CD4-positive, alpha-beta T cell (primary cell): ENCODE results near the gene SLC1A3. TPM values are rescaled to one million over a fixed set of nuclear protein-coding genes. Genes with fewer than 3 reads are reported as not detected.

Experiments
- ATAC-seq: fragments of 200-7000 bp; cut with Tn5 transposase; one replicate; pipeline ENCODE4 v1.10.0; 2022; ENCODE audit warnings: mild to moderate bottlenecking; ENCODE audit not compliant: poor library complexity
- CTCF ChIA-PET: fragments of 350-600 bp; sonication (Branson Sonifier 250); formaldehyde crosslinking; loops from one replicate; lab custom pipeline; 2021; ENCODE audit warnings: antibody characterized with exemption, inconsistent platforms; lab: Charles Lee
- POLR2A ChIA-PET: fragments of 350-600 bp; sonication (Branson Sonifier 250); formaldehyde crosslinking; loops from one replicate; lab custom pipeline; 2021; ENCODE audit warnings: antibody characterized with exemption, inconsistent platforms; lab: Charles Lee
- DNase-seq, 14 experiments: peaks; one replicate each; pipeline ENCODE4 v3.0.0-alpha.2; 2013 to 2020; ENCODE audit warnings: mixed read lengths in 2 of 14
- H3K27ac ChIP-seq, 2 donors: one replicate each; pipeline versions ENCODE4 v1.5.1 to v1.7.0; 2013; ENCODE audit warnings: low read length in 2 of 2, low read depth in 1 of 2, mild to moderate bottlenecking in 1 of 2
- H3K27me3 ChIP-seq, 2 experiments: 1 replicate in 1 of 2; 2 replicates in 1 of 2; pipeline versions ENCODE4 v1.6.1 to v1.7.0; 2013; ENCODE audit warnings: low read length in 2 of 2, control low read depth in 1 of 2, mild to moderate bottlenecking in 1 of 2, moderate library complexity in 1 of 2; ENCODE audit not compliant: insufficient read depth in 2 of 2, control insufficient read depth in 1 of 2
- H3K36me3 ChIP-seq: one replicate; pipeline ENCODE4 v1.6.1; 2013; ENCODE audit warnings: low read length, control low read depth; ENCODE audit not compliant: insufficient read depth
- H3K4me1 ChIP-seq: one replicate; pipeline ENCODE4 v1.6.1; 2013; ENCODE audit warnings: low read length, control low read depth; ENCODE audit not compliant: insufficient read depth
- H3K4me3 ChIP-seq: one replicate; pipeline ENCODE4 v1.5.1; 2013; ENCODE audit warnings: mild to moderate bottlenecking, low read length, moderate library complexity
- H3K9me3 ChIP-seq, 2 experiments: 1 replicate in 1 of 2; 2 replicates in 1 of 2; pipeline versions ENCODE4 v1.6.1 to v1.7.0; 2013; ENCODE audit warnings: low read length in 2 of 2, mild to moderate bottlenecking in 2 of 2, control low read depth in 1 of 2, moderate library complexity in 1 of 2; ENCODE audit not compliant: control insufficient read depth in 1 of 2, insufficient read depth in 1 of 2
- H3K27ac Mint-ChIP-seq: one replicate; pipeline ENCODE4 v1.8.0; 2020; ENCODE audit warnings: mixed read lengths
- H3K27me3 Mint-ChIP-seq: one replicate; pipeline ENCODE4 v1.8.0; 2021; ENCODE audit warnings: mixed read lengths
- H3K36me3 Mint-ChIP-seq: one replicate; pipeline ENCODE4 v1.8.0; 2021; ENCODE audit warnings: low read depth, mixed read lengths
- H3K4me1 Mint-ChIP-seq: one replicate; pipeline ENCODE4 v1.8.0; 2021; ENCODE audit warnings: low read depth, mixed read lengths
- H3K4me3 Mint-ChIP-seq: one replicate; pipeline ENCODE4 v1.8.0; 2020; ENCODE audit warnings: mild to moderate bottlenecking, mixed read lengths
- H3K9me3 Mint-ChIP-seq: one replicate; pipeline ENCODE4 v1.8.0; 2020; ENCODE audit warnings: mixed read lengths
- CTCF ChIP-seq: fragments of 200-600 bp; IDR thresholded peaks from one replicate; pipeline ENCODE4 v1.8.0; 2022; ENCODE audit warnings: antibody characterized with exemption, mild to moderate bottlenecking
- intact Hi-C, 2 experiments: fragments of 100-400 bp; cut with DNase I in 1 of 2; cut with micrococcal nuclease in 1 of 2; formaldehyde crosslinking; loops; one replicate each; pipeline versions ENCODE4 v1.15.1 to v1.9.0; 2023 to 2025; cut with DNase I, micrococcal nuclease
- total RNA-seq, 174 experiments: library from RNA in 2 of 174; stranded (reverse) in 2 of 174; gene quantifications; one replicate each; pipeline ENCODE4 v1.2.3 and lab custom pipeline; 2021 to 2026

The SLC1A3 gene
- total RNA-seq, 2 experiments from 2014 or later, result not detected

GRCh38 chr5:36613241-36613640 is 6.8 kb downstream of the SLC1A3 start:
- Histone ChIP-seq H3K27ac (no peak overlapping the region), H3K27me3 (peaks cover under 1 to 16% of the 10 kb centered on the region in 2 experiments), H3K4me1 (no peaks in the 10 kb centered on the region), H3K36me3 (no peaks in the 10 kb centered on the region), H3K4me3 (no peak overlapping the region), H3K9me3 (no peaks in the 10 kb centered on the region)
- POLR2A ChIA-PET, result no interaction called here
- ATAC-seq (no peak), DNase-seq (no peak)
- H3K4me1 Mint-ChIP-seq, result no peaks in the 10 kb centered on the region
- no peaks in the 10 kb centered on the region for H3K36me3 Mint-ChIP-seq
- no peaks in the 10 kb centered on the region for H3K9me3 Mint-ChIP-seq
- no peak overlapping the region for H3K27ac Mint-ChIP-seq
- TF ChIP-seq CTCF, result no peak
- no peak overlapping the region for H3K4me3 Mint-ChIP-seq
- peaks cover 35% of the 10 kb centered on the region for H3K27me3 Mint-ChIP-seq
- CTCF ChIA-PET, result no interaction called here
- intact Hi-C loops, result no loop called here

- Histone ChIP-seq H3K27me3 (peaks cover 0 to 12% of the 10 kb centered on the region in 2 experiments), H3K4me3 (no peak overlapping the region), H3K36me3 (no peaks in the 10 kb centered on the region), H3K4me1 (no peaks in the 10 kb centered on the region), H3K9me3 (no peaks in the 10 kb centered on the region), H3K27ac (no peak overlapping the region)
- TF ChIP-seq CTCF, result no peak
- Mint-ChIP-seq H3K27me3 (peaks cover 27% of the 10 kb centered on the region), H3K27ac (no peak overlapping the region), H3K9me3 (no peaks in the 10 kb centered on the region), H3K36me3 (no peaks in the 10 kb centered on the region), H3K4me1 (no peaks in the 10 kb centered on the region), H3K4me3 (no peak overlapping the region)
- no peak for DNase-seq
- POLR2A ChIA-PET, result no interaction called here
- CTCF ChIA-PET, result no interaction called here
- no peak for ATAC-seq
- intact Hi-C loops, result no loop called here
Observed at GRCh38 chr5:36613771-36614656, 7.6 kb downstream of the SLC1A3 start.

GRCh38 chr5:36614657-36615308 is 8.4 kb downstream of the SLC1A3 start:
- TF ChIP-seq CTCF, result no peak
- no peak overlapping the region for H3K4me3 Mint-ChIP-seq
- H3K9me3 ChIP-seq, result no peaks in the 10 kb centered on the region
- no peak overlapping the region for H3K4me3 ChIP-seq
- H3K27ac ChIP-seq, result no peak overlapping the region
- ChIA-PET CTCF (no interaction called here), POLR2A (no interaction called here)
- no peaks in the 10 kb centered on the region for H3K4me1 ChIP-seq
- peaks cover 23% of the 10 kb centered on the region for H3K27me3 Mint-ChIP-seq
- H3K27me3 ChIP-seq, result peaks cover 0 to 7% of the 10 kb centered on the region in 2 experiments
- DNase-seq (no peak), ATAC-seq (no peak)
- intact Hi-C loops, result no loop called here
- H3K9me3 Mint-ChIP-seq, result no peaks in the 10 kb centered on the region
- no peaks in the 10 kb centered on the region for H3K4me1 Mint-ChIP-seq
- no peak overlapping the region for H3K27ac Mint-ChIP-seq
- H3K36me3 Mint-ChIP-seq, result no peaks in the 10 kb centered on the region
- H3K36me3 ChIP-seq, result no peaks in the 10 kb centered on the region
